NOMO-1 treated with dmso at 0.1 percent for 144 hours (cell line): ENCODE measurements around the gene RPGRIP1L.
A peak's percentile ranks its signal among the peaks of the same experiment; 100 is the strongest.

Experiments used
- DNase-seq: peaks from one replicate; lab custom pipeline; 2025; ENCODE audit not compliant: unreplicated experiment; lab: John Stamatoyannopoulos, UW

RPGRIP1L gene

GRCh38 chr16:53703590-53704444 lies at the start of gene RPGRIP1L, which contains the start of gene FTO:
RPGRIP1L (minus strand) TSS chr16:53703859; CDS start chr16:53700723, 3,136 bp downstream.
FTO (plus strand) TSS chr16:53704156.
- DNase-seq, result peak; percentile 95

DNA sequence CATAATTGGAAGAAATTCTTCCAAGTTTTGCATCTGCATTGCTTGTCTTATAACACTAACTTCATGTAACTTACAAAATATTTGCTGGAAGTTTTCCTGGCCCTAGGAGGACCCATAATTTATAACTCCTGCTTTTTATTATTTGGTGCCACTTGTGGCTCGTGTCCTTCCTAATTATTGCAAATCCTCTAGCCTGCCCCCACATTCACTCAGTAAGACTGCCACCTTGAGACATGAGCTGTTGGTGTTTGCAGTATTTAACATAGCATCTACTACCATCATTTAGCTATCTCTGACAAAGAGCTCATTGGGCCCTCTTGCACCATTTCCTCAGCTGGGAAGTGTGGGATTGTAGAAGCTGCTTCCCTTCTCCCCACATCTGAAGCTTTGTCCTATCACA lies 49.8 kb upstream of the RPGRIP1L start:
- no peak for DNase-seq

DNA sequence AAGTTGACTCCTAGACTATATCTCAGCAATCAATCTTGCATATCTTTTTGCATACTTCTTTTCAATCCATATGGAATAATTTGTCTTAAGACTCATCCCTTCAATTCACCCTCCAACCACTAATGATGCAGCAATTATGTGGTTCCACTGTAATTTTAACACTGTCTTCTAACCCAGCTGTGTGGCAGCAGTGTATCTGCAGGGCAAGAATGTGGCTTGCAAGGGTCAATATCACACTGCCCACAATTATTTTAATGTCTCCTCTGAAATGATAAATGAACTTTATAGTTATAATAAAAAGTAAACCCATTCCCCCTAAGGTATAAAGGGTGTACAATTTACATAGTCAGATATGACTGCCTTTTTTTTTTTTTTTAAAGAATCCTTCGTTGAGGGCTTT lies 48.9 kb upstream of the RPGRIP1L start:
- DNase-seq, result no peak

- no peak for DNase-seq
Observed at GRCh38 chr16:53745753-53746266, 42.2 kb upstream of the RPGRIP1L start.

DNA sequence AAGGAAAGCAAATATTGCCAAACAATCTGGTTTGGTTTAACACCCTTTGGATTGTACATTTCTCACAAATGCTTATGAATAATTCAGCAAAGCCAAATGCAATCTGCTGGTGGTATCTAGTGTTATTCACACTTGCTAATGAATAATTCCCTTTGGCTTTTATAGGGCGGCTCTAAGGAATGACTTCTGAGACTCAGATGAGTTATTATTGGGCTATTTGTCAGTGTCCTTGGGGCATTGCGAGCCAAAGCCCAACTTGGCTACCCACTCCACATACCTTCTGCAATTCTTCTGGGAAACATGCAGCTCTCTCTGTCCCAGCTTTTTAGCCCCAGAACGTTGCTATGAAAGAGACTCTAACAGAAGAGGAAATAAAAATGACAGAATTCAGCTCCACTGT lies 41.4 kb upstream of the RPGRIP1L start:
- no peak for DNase-seq

DNA sequence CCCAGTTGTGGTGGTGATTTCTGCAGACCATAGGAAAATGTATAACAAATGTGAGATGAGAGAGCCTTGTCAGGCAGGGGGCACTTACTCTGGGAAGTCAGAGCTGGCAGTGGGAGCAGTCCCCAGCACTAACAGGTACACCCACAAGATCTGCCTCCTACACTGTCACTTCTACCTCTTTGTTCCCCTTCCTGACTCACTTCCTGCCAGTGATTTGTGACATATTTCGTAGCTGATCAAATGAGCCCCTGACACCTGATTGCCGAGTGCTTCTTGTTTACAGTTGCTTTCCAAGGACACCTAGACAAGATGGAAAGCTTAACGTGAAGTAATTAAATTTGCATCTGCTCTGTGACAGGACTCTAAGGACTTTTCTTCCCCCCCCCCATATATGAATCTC lies 40.8 kb upstream of the RPGRIP1L start:
- no peak for DNase-seq

DNA sequence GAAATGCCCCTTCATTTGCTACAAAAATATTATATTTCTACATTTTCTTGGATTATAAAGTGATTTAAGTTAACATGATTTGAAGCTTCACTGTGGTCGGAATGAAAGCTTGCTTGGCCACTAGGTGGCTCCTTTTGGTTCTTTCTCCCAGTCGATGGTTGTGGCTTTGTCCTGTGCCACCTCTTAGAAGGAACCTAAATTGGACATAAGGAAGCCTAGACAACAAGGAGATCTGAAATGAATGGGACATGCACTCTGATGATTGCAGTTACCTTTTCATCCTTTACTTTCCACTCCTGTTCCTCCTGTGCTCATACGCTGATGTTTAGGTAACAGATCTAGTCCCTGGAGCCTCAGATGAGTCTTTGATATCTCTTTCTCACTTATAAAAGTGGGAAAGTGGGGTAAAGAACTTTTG lies 39.5 kb upstream of the RPGRIP1L start:
- no peak for DNase-seq

DNA sequence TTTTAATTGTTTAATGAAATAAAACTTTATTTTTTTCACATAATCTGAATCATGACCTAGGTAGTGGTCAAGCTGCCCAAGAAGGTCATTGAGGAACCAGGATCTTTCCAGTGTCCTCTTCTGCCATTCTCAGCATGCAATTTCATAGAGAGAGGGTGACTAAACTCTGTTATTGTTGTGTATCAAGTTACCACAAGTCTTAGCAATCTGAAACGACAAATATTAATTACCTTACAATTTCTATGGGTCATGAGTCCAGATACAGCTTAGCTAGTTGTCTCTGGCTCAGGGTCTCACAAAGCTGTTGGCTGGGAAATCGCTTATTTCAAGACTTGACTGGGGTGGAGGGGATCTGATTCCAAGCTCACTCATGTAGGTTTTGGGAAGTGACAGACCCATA lies 37.9 kb upstream of the RPGRIP1L start:
- DNase-seq, result no peak

- no peak for DNase-seq
Observed at GRCh38 chr16:53740933-53741531, 37.4 kb upstream of the RPGRIP1L start.

- DNase-seq, result no peak
Observed at GRCh38 chr16:53740476-53740875, 36.8 kb upstream of the RPGRIP1L start.

GRCh38 chr16:53737552-53737951 lies 33.9 kb upstream of the RPGRIP1L start:
- DNase-seq, result no peak

DNA sequence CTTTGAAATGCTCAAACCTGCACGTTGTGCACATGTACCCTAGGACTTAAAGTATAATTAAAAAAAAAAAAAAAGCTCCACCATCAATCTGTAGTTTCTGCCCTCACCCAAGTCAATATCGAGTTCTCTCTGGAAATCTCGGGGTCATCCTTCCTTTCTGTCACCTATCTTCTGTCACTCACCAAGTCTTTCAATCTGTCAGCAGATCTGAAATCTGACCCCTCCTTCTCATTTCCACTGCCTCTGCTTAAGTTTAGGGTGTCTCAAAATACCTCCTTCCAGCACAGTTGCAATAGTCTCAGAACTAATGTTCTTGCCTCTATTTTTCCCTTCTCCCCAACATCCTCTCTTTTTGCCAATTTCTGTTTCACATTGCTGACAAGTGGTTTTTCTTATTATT lies 32.6 kb upstream of the RPGRIP1L start:
- no peak for DNase-seq

- no peak for DNase-seq
Observed at GRCh38 chr16:53734908-53735307, 31.2 kb upstream of the RPGRIP1L start.

DNA sequence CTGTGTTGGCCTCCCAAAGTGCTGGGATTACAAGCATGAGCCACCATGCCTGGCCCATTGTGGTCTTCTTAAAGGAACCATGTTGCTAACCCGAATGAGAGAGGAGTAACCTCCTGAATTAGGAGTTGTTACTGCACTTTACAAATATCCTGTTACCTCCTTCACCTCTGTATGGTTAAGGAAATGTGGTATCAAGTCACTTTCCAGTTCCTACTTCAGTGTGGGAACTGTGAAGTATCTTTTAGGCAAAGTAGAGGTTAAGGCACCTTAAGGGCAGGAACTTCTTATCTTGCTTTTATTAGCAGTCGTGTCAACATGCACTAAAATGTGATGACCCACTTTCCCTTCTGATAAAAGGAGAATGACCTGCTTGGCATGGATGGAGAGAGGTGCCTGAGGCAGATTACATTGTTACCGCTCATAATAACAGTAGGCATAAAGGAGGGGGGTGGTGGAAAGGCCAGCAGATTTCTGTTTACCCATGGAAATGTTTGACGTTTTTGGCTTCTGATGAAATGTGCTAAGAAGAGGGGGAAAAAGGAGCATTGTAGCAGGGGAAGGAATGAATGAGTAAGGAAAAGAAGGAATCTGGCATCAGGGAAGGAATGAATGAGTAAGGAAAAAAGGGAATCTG lies 28.8 kb upstream of the RPGRIP1L start:
- DNase-seq, result no peak

DNA sequence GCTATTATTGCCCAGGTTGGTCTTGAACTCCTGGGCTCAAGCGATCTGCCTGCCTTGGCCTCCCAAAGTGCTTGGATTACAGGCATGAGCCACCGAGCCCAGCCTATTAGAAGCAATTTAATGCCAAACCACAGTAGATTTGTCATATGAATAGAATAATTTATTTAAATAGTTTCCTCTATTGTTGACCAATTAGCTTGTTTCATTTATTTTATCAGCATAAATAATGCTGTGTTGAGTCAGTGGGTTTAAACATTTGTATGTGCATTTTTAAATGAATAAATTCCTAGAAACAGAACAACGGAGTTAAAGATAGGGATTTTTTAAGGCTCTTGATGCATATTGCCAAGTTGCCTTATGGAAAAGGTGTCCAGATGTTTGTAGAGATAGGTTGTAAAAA lies 27.0 kb upstream of the RPGRIP1L start:
- DNase-seq, result no peak

DNA sequence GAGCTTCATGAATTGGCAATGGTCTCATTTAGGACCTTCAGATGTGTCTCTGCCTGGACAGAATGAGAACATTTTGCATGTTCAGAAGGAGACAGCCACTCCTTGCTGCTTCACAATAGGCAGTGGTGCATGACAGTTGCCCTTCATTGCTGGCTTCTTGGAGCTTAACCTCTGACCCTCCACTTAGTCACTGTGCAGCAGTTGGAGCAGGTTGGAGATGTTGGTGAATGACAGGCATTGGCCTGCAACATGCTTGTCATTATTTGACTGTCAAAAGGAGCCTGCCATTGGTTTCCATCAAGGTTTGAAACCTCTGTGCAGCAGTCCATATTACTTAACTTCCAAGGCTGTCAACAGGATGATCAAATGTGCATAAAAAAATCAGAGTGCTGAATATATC lies 23.0 kb upstream of the RPGRIP1L start:
- DNase-seq, result no peak

- DNase-seq, result no peak
Observed at GRCh38 chr16:53721017-53721416, 17.4 kb upstream of the RPGRIP1L start.

DNA sequence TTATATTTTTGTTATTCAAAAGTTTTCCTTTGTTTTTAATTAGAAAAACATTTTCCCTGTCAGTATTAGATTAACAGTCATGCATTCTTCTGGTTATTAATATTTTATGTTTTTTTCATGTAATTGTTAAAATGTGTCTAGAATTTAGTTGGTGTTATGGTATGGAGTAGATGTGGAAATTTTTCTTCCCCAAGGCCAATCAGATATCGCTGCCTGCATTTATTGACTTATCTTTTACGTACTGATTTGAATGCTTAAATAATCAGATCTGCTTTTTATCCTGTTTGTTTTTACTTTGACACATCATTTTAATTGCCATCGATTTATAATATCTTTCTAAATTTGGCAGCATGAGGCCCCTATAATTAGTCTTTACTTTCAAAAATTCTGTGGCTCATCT lies 13.9 kb upstream of the RPGRIP1L start:
- DNase-seq, result no peak

DNA sequence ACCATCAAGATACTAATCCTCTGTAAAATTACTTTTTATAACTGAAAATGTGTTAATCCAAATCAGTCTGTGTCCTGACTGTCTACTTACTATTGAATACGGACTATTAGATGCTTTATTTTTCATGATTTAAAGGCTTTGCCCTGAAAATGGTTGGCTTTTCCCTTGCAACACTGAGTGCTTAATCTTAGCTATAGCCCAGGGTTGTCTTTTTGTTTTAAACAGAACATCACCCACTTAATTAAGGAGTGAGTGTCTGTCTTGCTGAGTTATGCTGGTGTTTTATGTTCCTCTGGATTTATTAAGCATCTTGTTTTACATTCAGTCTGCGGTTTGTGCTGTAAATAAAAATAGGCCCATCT lies 11.3 kb upstream of the RPGRIP1L start:
- no peak for DNase-seq

GRCh38 chr16:53714205-53715022 lies 10.8 kb upstream of the RPGRIP1L start:
- DNase-seq, result no peak
